HT-29 (cell line): ENCODE measurements around the gene ZNF644. TPM values are rescaled to one million over a fixed set of nuclear protein-coding genes. Genes with fewer than 3 reads are reported as not detected.
A peak's percentile ranks its signal among the peaks of the same experiment; 100 is the strongest.

ENCODE experiments used
- DNase-seq: peaks from one replicate; pipeline ENCODE4 v3.0.0-alpha.2; 2015; ENCODE audit warnings: low spot score
- total RNA-seq: library from RNA; depleted of rRNA; stranded (reverse); fragments of >200 nt; shearing (Covaris generic); gene quantifications from 2 replicates; pipeline ENCODE4 v1.2.3, GENCODE V29; 2014

ZNF644 gene
- total RNA-seq, 1 experiment from 2014 or later = 24.1 TPM

DNA sequence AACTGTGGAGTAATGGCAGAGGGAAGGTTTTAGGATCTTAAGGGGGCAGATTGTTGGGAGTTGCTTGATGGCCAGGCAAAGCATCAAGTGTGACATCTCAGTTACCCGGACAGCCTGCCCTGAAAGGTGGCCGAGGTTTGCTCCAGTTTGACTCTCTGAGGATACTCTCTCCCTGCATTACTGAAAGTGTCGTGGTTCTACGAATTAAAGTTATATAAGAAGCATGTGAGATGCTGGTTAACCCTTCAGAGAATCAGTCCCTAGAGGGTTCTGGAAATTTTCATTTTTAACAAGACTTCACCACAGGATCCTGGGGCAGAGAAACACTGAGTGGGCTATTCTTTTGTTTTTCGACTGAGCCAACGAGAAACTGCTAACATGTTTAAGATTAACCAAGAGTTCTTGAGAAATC, 689 bp upstream of the ZNF644 start:
- no peak for DNase-seq

DNA sequence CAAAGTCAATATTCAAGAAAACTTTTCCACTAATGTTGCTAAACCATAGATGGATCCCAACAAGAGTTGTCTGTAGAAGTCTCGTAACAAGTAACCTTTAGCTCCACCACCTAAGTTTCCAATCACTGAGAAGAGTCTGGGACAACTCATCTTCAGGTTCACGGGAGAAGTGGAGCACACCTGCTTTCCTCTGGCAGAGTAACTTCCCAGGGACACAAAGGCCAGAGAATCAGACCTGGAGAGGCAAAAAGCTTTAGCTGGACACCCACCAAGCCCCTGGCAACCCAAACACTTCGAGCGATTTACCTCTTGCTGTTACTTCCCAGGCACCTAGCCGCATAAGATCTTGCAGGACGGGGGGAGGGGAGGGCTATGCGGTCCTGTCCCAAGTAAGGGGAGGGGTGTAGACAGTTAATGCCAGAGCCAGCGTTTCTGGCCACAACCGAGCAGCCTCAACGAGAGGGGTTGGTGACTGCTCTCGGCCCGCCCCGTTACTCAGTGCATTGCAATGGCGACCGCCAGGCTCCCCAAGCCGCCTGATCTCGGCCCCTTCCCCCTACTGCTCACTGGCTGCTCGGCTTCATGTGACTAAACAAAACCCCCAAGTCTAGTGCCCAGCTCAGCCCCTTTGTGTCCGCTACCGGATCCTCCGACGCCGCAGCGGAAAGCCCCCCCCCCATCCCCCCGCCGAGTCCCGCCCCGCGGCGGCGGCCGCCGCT, 709 bp downstream of the ZNF644 start:
- DNase-seq = peak; percentile 68

DNA sequence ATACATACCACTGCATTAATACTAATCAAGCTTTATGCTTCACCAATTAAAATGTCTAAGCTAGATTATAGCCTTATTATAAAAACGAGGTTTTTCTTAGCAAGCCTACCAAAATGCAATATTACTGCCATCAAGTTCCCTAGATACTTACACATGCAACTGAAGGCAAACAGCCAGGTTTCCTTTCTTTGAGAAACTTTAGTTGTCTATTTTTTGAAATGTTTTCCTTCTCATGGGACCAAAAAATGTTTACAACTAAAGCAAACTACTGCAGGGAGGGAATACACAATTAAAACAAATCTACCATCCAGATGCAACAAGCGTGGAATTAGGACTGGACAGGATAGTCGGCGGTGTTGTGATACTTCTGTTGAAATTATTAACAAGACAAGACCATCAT, 1.3 kb downstream of the ZNF644 start:
- DNase-seq = no peak

DNA sequence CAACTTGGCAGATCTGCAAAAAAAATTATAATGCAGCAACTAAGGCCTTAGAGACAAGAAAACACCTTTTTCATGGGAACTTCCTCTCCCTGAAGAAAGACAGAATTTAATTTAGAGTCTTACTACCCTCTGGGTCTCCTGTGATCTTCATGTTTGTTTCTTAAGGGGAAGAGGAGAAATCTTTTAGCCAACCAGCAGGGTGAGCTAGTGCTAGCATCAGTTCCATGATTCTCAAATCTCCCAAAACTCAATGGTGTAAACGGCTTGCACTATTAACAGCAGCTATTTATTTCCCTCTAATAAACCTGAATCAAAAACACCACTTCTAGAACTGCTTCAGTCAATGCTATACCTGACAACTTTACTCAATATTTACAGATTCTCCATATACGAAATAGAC, 3.8 kb downstream of the ZNF644 start:
- peak; percentile 52 for DNase-seq

DNA sequence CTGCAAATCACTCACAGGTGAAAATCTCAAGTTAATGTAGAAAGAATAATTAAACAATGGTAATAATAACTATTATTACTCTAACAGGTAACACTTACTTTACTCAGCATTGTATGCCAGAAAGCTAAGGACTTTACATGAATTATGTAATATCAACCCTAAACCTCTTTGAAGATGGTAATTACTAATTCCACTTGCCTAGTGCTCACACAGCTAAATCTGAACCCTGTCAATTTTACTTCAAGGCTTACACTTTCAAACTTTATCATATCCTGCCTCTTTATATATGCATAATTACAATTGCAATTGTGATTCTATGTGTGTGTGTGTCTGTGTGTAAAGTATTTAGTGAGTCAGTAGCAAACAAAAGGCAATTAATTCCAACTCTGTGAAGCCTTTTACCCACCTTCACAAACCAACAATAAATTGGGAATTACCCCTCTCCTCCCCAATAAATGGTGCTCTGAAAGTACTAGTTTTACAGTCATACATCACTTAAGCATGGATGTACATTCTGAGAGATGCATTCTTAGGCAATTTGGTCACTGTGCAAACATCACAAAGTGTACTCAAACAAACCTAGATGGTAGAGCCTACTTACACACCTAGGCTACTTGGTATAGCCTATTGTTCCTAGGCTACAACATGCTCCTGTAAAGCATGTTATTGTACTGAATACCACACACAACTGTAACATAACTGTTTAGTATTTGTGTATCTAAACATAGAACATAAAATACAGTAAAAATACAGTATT, 5.9 kb downstream of the ZNF644 start:
- peak; percentile 58 for DNase-seq

DNA sequence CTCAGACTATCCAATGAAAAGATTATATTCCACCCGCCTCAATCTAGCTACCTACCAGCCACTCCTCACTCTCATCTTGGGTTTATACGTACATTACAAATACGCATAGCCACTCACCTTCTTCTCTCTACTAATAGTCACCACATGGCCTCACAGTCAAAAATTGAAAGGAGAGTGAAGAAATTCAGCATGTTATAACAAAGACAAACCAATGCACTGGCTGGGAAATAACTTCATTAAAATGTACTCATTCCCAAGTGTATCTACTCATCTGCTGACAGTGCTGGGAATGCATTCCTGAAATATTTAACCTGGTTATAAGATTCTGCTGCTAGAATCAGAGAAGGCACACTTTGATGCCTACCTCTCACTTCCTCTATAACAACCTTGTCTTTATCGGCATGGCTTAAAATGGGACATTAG, 6.5 kb downstream of the ZNF644 start:
- no peak for DNase-seq

DNA sequence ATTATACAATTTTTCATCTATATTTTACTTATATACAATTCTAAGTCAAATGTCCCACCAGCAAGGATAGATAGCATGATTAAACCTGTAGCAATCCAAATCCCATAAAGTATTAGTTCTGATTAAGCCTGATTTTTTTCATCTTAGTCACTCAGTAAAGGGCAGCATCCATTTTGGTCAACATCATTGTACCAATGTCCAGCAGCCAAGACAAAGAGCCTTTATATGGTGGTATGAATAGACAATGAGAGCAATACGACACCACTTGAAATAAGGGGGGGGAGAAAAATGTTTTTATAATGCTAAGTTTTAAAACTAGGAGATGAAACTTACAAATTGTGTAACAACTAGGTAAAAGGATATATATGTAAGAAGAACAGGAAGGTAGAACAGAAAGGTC, 7.4 kb downstream of the ZNF644 start:
- DNase-seq = no peak

- DNase-seq = no peak
Measured at GRCh38 chr1:91013302-91013701, 8.5 kb downstream of the ZNF644 start.

GRCh38 chr1:91012196-91012595, 9.6 kb downstream of the ZNF644 start:
- no peak for DNase-seq

- DNase-seq = no peak
Measured at GRCh38 chr1:91011726-91012125, 10.1 kb downstream of the ZNF644 start.

- no peak for DNase-seq
Measured at GRCh38 chr1:91007827-91008226, 14.0 kb downstream of the ZNF644 start.

- DNase-seq = no peak
Measured at GRCh38 chr1:91007092-91007491, 14.7 kb downstream of the ZNF644 start.

GRCh38 chr1:91006113-91006908, 15.5 kb downstream of the ZNF644 start:
- no peak for DNase-seq

GRCh38 chr1:91005285-91005684, 16.6 kb downstream of the ZNF644 start:
- no peak for DNase-seq

- no peak for DNase-seq
Measured at GRCh38 chr1:91004145-91004544, 17.7 kb downstream of the ZNF644 start.

- DNase-seq = no peak
Measured at GRCh38 chr1:90996742-90997413, 25.0 kb downstream of the ZNF644 start.

DNA sequence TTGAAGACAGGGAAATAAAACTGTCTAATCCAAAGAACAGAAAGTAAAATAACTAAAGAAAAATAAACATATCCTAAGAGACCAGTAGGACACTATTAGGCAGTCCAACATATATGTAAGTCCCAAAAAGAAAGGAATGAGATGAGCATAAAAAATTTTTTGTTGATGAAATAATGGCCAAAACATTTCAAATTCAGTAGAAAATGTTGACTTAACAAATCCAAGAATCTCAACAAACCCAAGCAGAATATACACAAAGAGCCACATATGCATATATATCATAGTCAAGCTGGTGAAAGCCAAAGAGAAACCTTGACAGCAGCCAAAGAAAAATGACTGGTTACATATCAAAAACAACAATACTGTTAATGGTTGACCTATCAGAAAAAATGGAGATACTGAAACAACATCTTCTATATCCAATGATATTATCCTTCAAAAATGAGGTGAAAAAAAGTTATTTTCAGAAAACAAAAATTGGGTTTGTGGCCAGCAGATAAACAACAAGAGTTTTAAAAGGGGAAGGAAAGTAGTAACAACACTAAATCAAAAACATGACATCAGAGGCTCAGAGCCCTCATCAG, 26.4 kb downstream of the ZNF644 start:
- no peak for DNase-seq

- no peak for DNase-seq
Measured at GRCh38 chr1:90994461-90994860, 27.4 kb downstream of the ZNF644 start.

GRCh38 chr1:90993245-90993644, 28.6 kb downstream of the ZNF644 start:
- DNase-seq = no peak

- no peak for DNase-seq
Measured at GRCh38 chr1:90990779-90991178, 31.1 kb downstream of the ZNF644 start.

- DNase-seq = no peak
Measured at GRCh38 chr1:90989990-90990389, 31.8 kb downstream of the ZNF644 start.
